AG09319 (cell line): ENCODE results near the gene MCHR2.

ENCODE experiments used
- DNase-seq: peaks from one replicate; pipeline ENCODE4 v3.0.0-alpha.2; 2010; ENCODE audit warnings: low read depth; ENCODE audit errors: extremely low read depth
- CTCF ChIP-seq: IDR thresholded peaks from 2 replicates; pipeline ENCODE4 v1.5.1; 2011; ENCODE audit warnings: low read depth, mild to moderate bottlenecking, inconsistent platforms, low read length, moderate library complexity

MCHR2 gene

DNA sequence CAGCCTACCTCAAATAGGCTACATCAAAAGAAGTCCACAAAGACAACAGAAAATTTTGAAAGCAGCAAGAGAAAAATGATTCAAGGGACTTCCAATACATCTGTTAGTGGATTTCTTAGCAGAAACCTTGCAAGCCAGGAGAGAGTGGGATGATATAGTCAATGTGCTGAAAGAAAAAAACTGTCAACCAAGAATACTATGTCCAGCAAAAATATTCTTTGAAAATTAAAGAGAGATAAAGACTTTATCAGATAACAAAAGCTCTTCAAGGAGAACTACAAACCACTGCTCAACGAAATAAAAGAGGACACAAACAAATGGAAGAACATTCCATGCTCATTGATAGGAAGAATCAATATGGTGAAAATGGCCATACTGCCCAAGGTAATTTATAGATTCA, 34.0 kb downstream of the MCHR2 start:
- no peak for TF ChIP-seq CTCF
- DNase-seq = no peak

DNA sequence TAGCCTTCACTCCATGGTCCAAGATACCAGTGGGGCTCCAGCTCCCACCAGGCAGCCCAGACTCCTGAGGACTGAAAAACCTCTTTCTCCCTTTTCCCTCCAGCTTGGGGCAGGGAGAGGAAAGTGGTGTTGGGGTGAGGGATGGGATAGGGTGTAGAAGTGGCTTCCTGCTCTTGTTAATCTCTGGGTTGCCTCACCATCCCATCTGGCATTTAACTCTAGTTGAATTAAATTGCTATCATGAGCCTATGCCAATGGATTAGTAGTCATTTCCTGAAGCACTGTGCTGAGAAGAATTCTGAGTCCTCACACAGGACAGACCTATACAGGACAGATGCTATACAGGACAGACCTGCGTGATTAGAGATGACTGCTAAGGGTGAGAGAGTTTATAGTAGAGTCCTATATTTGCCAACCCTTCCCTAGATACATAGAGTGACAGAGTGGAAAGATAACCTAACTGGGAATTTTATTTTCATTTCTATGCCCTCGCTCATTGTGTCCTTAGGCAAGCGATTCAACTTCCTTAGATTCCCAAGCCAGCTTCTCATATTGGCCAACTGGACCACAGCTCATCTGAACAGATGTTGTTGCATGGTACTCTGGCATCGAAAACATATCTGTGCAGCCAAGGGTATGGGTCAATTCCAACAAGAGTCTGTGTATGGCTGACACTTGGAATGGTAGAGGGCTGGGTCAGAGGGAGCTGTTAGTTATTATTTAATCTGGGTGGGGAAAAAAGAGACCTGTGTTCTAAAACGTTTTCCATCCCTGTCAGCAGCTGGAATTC, 42.8 kb downstream of the MCHR2 start:
- DNase-seq = no peak
- no peak for TF ChIP-seq CTCF

GRCh38 chr6:99946005-99946404, 48.0 kb downstream of the MCHR2 start:
- no peak for TF ChIP-seq CTCF

DNA sequence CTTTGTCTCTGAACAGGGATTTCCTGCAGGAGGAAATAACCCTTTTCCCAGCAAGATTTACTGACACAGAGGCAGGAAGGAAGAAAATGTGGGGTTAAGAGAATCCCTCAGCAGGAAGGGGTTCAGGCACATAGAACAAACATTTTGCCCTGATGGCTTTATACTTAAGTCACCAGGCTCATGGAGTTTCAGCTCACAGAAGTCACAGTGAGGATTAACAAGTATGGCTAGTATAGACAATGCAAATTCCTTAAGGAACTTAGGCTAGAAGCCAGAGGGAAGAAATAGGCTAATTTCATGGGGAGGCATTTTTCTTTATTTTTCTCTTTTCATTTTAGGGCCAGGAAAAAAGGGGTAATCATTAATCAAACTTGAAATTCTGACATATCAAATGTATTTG, 50.2 kb downstream of the MCHR2 start:
- no peak for DNase-seq
- no peak for TF ChIP-seq CTCF

More at GRCh38 chr6:99946005-99946404, 48.0 kb downstream of the MCHR2 start:
- DNase-seq = no peak

- no peak for TF ChIP-seq CTCF
- no peak for DNase-seq
Measured at GRCh38 chr6:99940582-99940981, 53.4 kb downstream of the MCHR2 start.

GRCh38 chr6:99933129-99933528, 60.9 kb downstream of the MCHR2 start:
- DNase-seq = peak; percentile 10
- no peak for TF ChIP-seq CTCF

GRCh38 chr6:99912657-99913056, 81.4 kb downstream of the MCHR2 start:
- TF ChIP-seq CTCF = no peak
- DNase-seq = no peak
